Measurements from ENCODE around the gene ARPC5L. TPM values are rescaled to one million over a fixed set of nuclear protein-coding genes. Genes with fewer than 3 reads are reported as not detected.

ARPC5L gene
- total and polyA plus RNA-seq, 2 experiments from 2014 or later: 35.9 to 87.3 TPM

DNA sequence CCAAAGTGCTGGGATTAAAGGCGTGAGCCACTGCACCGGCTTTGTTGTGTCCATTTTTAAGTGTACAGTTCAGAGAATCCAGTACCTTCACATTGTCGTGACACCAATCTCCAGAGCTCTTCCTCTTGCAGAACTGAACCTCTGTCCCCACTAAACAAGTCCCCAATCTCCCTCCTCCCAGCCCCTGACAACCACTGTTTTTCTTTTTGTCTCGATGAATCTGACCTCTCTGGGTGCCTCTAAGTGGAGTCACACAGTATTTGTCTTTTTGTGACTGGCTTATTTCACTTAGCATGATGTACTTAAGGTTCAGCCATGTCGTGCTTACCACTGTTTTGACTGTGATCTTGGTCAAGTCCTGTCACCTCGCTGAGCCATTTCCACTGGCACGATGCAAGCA lies 7.1 kb upstream of the ARPC5L start:
- H3K9me2 ChIP-seq (ENCODE audit: insufficient read depth): no peaks in the 10 kb centered on the region
- H3K4me1 Mint-ChIP-seq: peaks cover 19% of the 10 kb centered on the region
- H3K9me3 Mint-ChIP-seq: peaks cover 3% of the 10 kb centered on the region; the same call in 1 of the 3 replicates
- H3K36me3 ChIP-seq (ENCODE audit: insufficient read depth): peaks cover 19% of the 10 kb centered on the region
- H3K4me2 ChIP-seq: no peak overlapping the region
- ATAC-seq (no peak), DNase-seq (ENCODE audit: low spot score) (no peak)
- H3K4me3 ChIP-seq: no peak overlapping the region
- no peak for TF ChIP-seq CTCF (conservative IDR thresholded peaks at IDR 0.05; ENCODE audit: low read depth in 2 of 2)
- TF ChIP-seq EZH2 (IDR thresholded peaks at IDR 0.05; ENCODE audit: low read depth, unreplicated experiment): no peak
- TF ChIP-seq, protein P1, sequence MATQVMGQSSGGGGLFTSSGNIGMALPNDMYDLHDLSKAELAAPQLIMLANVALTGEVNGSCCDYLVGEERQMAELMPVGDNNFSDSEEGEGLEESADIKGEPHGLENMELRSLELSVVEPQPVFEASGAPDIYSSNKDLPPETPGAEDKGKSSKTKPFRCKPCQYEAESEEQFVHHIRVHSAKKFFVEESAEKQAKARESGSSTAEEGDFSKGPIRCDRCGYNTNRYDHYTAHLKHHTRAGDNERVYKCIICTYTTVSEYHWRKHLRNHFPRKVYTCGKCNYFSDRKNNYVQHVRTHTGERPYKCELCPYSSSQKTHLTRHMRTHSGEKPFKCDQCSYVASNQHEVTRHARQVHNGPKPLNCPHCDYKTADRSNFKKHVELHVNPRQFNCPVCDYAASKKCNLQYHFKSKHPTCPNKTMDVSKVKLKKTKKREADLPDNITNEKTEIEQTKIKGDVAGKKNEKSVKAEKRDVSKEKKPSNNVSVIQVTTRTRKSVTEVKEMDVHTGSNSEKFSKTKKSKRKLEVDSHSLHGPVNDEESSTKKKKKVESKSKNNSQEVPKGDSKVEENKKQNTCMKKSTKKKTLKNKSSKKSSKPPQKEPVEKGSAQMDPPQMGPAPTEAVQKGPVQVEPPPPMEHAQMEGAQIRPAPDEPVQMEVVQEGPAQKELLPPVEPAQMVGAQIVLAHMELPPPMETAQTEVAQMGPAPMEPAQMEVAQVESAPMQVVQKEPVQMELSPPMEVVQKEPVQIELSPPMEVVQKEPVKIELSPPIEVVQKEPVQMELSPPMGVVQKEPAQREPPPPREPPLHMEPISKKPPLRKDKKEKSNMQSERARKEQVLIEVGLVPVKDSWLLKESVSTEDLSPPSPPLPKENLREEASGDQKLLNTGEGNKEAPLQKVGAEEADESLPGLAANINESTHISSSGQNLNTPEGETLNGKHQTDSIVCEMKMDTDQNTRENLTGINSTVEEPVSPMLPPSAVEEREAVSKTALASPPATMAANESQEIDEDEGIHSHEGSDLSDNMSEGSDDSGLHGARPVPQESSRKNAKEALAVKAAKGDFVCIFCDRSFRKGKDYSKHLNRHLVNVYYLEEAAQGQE (IDR thresholded peaks at IDR 0.05; ENCODE audit: unreplicated experiment): no peak
- TF ChIP-seq STAT1 (IDR thresholded peaks at IDR 0.05; ENCODE audit: unreplicated experiment): no peak
- TF ChIP-seq EZH2phosphoT487 (IDR thresholded peaks at IDR 0.05; ENCODE audit: unreplicated experiment): no peak
- TF ChIP-seq ZNF114 (CRISPR knock-in tag; IDR thresholded peaks at IDR 0.05): no peak
- no peak for TF ChIP-seq ETS1 (IDR thresholded peaks at IDR 0.05)
- TF ChIP-seq ZNF331 (CRISPR knock-in tag; IDR thresholded peaks at IDR 0.05; ENCODE audit: low read depth): no peak
- TF ChIP-seq CREB1 (CRISPR knock-in tag; IDR thresholded peaks at IDR 0.05; ENCODE audit: low read depth): no peak
- no peak for TF ChIP-seq ZNF462 (CRISPR knock-in tag; IDR thresholded peaks at IDR 0.05)
- no peak for TF ChIP-seq JUNB (IDR thresholded peaks at IDR 0.05; ENCODE audit: unreplicated experiment)
- no peak for TF ChIP-seq POLR2AphosphoS5 (IDR thresholded peaks at IDR 0.05; ENCODE audit: low read depth)
- no peak for TF ChIP-seq NANOG (IDR thresholded peaks at IDR 0.05; ENCODE audit: borderline replicate concordance)
- peaks cover 13% of the 10 kb centered on the region for H3K79me2 ChIP-seq (replicated peaks; ENCODE audit: insufficient read depth)
- H3K27ac Mint-ChIP-seq: no peak overlapping the region
- H3K36me3 Mint-ChIP-seq (ENCODE audit: low read depth): peaks cover 33% of the 10 kb centered on the region
- peaks cover 23% of the 10 kb centered on the region for H3K27me3 Mint-ChIP-seq (ENCODE audit: insufficient read depth, low read depth, poor library complexity)
- H4K20me1 ChIP-seq (replicated peaks; ENCODE audit: insufficient read depth): peaks cover 23% of the 10 kb centered on the region
- no peak overlapping the region for H2AFZ ChIP-seq
- peaks cover 10% of the 10 kb centered on the region for H3K4me1 ChIP-seq (ENCODE audit: insufficient read depth)
- H3K27me3 ChIP-seq (ENCODE audit: insufficient read depth): no peaks in the 10 kb centered on the region
- no peak overlapping the region; the same call in 2 of the 3 replicates for H3K4me3 Mint-ChIP-seq
- H3K27ac ChIP-seq (ENCODE audit: low read depth): no peak overlapping the region
- peaks cover 43% of the 10 kb centered on the region for H3F3A ChIP-seq (replicated peaks; ENCODE audit: low read depth)

All from GM23338 (cell line).